Chondrocyte (in vitro differentiated cells): ENCODE measurements around the gene CMC1. TPM values are rescaled to one million over a fixed set of nuclear protein-coding genes. Genes with fewer than 3 reads are reported as not detected.

Experiments
- DNase-seq: peaks from one replicate; pipeline ENCODE4 v3.0.0; 2021; ENCODE audit warnings: mixed read lengths, low spot score
- H3K27ac Mint-ChIP-seq: one replicate; pipeline ENCODE4 v1.8.0; 2021; ENCODE audit warnings: mild to moderate bottlenecking, moderate library complexity, mixed read lengths; ENCODE audit not compliant: unreplicated experiment
- H3K27me3 Mint-ChIP-seq: 2 replicates; pipeline ENCODE4 v1.8.0; 2021; ENCODE audit warnings: low read depth, mixed read lengths
- H3K36me3 Mint-ChIP-seq: 2 replicates; pipeline ENCODE4 v1.8.0; 2021; ENCODE audit warnings: low read depth, mixed read lengths
- H3K4me1 Mint-ChIP-seq: 2 replicates; pipeline ENCODE4 v1.8.0; 2021; ENCODE audit warnings: low read depth, mild to moderate bottlenecking, mixed read lengths
- H3K4me3 Mint-ChIP-seq: one replicate; pipeline ENCODE4 v1.8.0; 2021; ENCODE audit warnings: mild to moderate bottlenecking, moderate library complexity, mixed read lengths; ENCODE audit not compliant: unreplicated experiment
- H3K9me3 Mint-ChIP-seq: 2 replicates; pipeline ENCODE4 v1.8.0; 2021; ENCODE audit warnings: low read depth, mixed read lengths
- CTCF ChIP-seq: fragments of 200-600 bp; sonication (generic); IDR thresholded peaks from 2 replicates; pipeline ENCODE4 v1.5.0; 2021; ENCODE audit warnings: antibody characterized with exemption, mild to moderate bottlenecking, moderate library complexity
- total RNA-seq: library from RNA; stranded (reverse); gene quantifications from 3 replicates; pipeline ENCODE4 v1.2.1, GENCODE V29; 2021

The CMC1 gene
- total RNA-seq, 1 donor from 2014 or later, result 9.4 TPM

GRCh38 chr3:28345690-28346089, 104.3 kb downstream of the CMC1 start:
- no peaks in the 10 kb centered on the region for H3K9me3 Mint-ChIP-seq
- H3K27ac Mint-ChIP-seq, result no peak overlapping the region
- H3K4me1 Mint-ChIP-seq, result peaks cover 67% of the 10 kb centered on the region
- no peak overlapping the region for H3K4me3 Mint-ChIP-seq
- H3K27me3 Mint-ChIP-seq, result no peaks in the 10 kb centered on the region
- H3K36me3 Mint-ChIP-seq, result no peaks in the 10 kb centered on the region
- DNase-seq, result no peak
- TF ChIP-seq CTCF, result no peak

GRCh38 chr3:28347374-28348264, 106.2 kb downstream of the CMC1 start:
- TF ChIP-seq CTCF, result no peak
- Mint-ChIP-seq H3K27me3 (no peaks in the 10 kb centered on the region), H3K36me3 (peaks cover 2% of the 10 kb centered on the region), H3K4me1 (peaks cover 53% of the 10 kb centered on the region), H3K27ac (peak overlapping the region; percentile 100), H3K4me3 (peak overlapping the region; percentile 88), H3K9me3 (peaks cover 5% of the 10 kb centered on the region)
- DNase-seq, result no peak

GRCh38 chr3:28348265-28348628, 106.8 kb downstream of the CMC1 start:
- Mint-ChIP-seq H3K9me3 (peaks cover 5% of the 10 kb centered on the region), H3K4me1 (peaks cover 46% of the 10 kb centered on the region)

GRCh38 chr3:28348629-28349468, 107.4 kb downstream of the CMC1 start, which contains the start of the genes AZI2 and ZCWPW2:
TSS of gene AZI2 (minus strand) at chr3:28348824. CDS start at chr3:28340617, 8,207 bp downstream.
TSS of gene ZCWPW2 (plus strand) at chr3:28348721. CDS start at chr3:28413069, 64,348 bp downstream.
- Mint-ChIP-seq H3K27ac (peak within 1 kb of the TSS; percentile 100), H3K9me3 (peaks cover 10% of the 10 kb centered on the region), H3K36me3 (peaks cover 6% of the 10 kb centered on the region), H3K27me3 (no peaks in the 10 kb centered on the region), H3K4me1 (peaks cover 45% of the 10 kb centered on the region), H3K4me3 (peak within 1 kb of the TSS; percentile 88)
- peak; percentile 61 for TF ChIP-seq CTCF
- DNase-seq, result peak; percentile 97

More at GRCh38 chr3:28348265-28348628, 106.8 kb downstream of the CMC1 start:
- TF ChIP-seq CTCF, result no peak
- Mint-ChIP-seq H3K27me3 (no peaks in the 10 kb centered on the region), H3K4me3 (peak overlapping the region; percentile 88), H3K27ac (peak overlapping the region; percentile 100), H3K36me3 (peaks cover 2% of the 10 kb centered on the region)
- DNase-seq, result no peak

- TF ChIP-seq CTCF, result peak; percentile 45
- peaks cover 13% of the 10 kb centered on the region for H3K9me3 Mint-ChIP-seq
- H3K36me3 Mint-ChIP-seq, result peaks cover 8% of the 10 kb centered on the region
- no peak for DNase-seq
- H3K4me3 Mint-ChIP-seq, result peak overlapping the region; percentile 88
- H3K27me3 Mint-ChIP-seq, result no peaks in the 10 kb centered on the region
- H3K4me1 Mint-ChIP-seq, result peaks cover 45% of the 10 kb centered on the region
- peak overlapping the region; percentile 100 for H3K27ac Mint-ChIP-seq
Measured at GRCh38 chr3:28349469-28350000, 108.1 kb downstream of the CMC1 start.
